DOHH2 (cell line): ENCODE data around the gene CMIP.

Experiments used
- EZH2phosphoT487 ChIP-seq: fragments of 200-600 bp; sonication (generic); IDR thresholded peaks from 2 replicates; pipeline ENCODE4 v1.6.1; 2017; ENCODE audit warnings: borderline replicate concordance, mild to moderate bottlenecking, antibody characterized with exemption, low read length, moderate library complexity, mixed read lengths
- TF ChIP-seq, protein P1 (sequence below): fragments of 200-600 bp; sonication (generic); IDR thresholded peaks from one replicate; pipeline ENCODE4 v1.5.1; 2014; ENCODE audit warnings: antibody characterized with exemption, mild to moderate bottlenecking, low read depth, low read length; ENCODE audit not compliant: poor library complexity, severe bottlenecking

DNA sequence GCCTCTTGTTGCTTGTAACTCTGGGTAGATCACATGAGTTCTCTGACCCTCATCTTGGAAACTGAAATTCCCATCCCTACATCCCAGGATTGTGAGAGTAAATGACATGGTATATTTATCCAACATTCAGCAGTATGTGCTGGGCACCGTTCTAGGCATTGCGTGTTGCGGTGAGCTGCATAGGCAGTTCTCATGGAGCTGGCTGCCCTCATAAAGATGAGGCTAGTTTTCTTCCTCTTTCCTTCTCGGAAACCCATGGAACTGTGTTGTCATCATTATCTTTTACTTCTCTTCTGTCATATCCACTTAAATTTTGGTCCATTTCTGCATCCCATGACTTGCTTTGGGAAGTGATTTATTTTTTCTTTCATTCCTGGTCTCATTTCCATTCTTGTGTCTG lies 17.2 kb downstream of the CMIP start:
- TF ChIP-seq, protein P1, sequence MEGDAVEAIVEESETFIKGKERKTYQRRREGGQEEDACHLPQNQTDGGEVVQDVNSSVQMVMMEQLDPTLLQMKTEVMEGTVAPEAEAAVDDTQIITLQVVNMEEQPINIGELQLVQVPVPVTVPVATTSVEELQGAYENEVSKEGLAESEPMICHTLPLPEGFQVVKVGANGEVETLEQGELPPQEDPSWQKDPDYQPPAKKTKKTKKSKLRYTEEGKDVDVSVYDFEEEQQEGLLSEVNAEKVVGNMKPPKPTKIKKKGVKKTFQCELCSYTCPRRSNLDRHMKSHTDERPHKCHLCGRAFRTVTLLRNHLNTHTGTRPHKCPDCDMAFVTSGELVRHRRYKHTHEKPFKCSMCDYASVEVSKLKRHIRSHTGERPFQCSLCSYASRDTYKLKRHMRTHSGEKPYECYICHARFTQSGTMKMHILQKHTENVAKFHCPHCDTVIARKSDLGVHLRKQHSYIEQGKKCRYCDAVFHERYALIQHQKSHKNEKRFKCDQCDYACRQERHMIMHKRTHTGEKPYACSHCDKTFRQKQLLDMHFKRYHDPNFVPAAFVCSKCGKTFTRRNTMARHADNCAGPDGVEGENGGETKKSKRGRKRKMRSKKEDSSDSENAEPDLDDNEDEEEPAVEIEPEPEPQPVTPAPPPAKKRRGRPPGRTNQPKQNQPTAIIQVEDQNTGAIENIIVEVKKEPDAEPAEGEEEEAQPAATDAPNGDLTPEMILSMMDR, result no peak
- no peak for TF ChIP-seq EZH2phosphoT487
